A204.1 (cell line): Measurements from ENCODE around the gene IGDCC3.

Experiments used
- FAIRE-seq: peaks from 2 replicates; lab custom pipeline; 2012; peaks lifted over from hg19 to GRCh38; lab: Jason Lieb, UNC

Gene IGDCC3

DNA sequence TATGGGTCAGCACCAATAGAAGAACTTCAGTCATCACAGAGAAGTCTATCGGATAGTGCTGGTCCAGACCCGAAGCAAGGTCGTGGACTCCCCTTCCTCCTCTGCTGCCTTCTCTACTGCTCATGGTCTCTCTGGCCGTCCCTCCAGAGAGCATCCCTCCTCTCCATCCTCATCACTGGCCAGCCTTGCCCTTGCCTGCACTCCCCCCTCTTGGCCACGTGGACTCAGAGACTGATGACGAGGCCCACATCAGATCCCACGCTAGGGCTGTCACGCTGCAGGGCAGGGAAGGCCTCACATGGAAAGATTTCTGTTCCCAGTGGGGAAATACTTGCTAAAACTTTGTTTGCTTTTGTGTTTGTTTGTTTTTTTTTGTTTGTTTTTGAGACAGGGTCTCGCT is 35.3 kb downstream of the IGDCC3 start:
- no peak for FAIRE-seq

DNA sequence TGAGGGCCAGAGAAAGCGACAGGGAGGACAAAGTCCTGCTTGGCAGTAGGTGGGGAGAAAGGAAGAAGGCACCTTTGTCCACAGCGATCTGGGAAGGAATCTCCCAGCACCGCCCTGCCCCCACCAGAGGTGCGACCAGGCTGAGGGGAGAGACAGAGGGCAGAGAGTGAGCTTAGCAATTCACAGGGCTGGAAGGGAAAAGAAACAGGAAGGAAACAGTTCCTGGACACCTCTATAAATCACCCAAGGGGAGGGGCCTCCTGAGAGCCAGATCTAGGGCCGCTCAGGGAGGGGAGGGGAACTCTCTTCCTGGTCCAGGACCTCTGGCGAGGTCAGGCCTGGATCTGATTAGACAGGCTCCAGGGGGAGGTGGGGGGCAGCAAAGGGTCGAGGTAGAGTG is 37.9 kb downstream of the IGDCC3 start:
- no peak for FAIRE-seq

DNA sequence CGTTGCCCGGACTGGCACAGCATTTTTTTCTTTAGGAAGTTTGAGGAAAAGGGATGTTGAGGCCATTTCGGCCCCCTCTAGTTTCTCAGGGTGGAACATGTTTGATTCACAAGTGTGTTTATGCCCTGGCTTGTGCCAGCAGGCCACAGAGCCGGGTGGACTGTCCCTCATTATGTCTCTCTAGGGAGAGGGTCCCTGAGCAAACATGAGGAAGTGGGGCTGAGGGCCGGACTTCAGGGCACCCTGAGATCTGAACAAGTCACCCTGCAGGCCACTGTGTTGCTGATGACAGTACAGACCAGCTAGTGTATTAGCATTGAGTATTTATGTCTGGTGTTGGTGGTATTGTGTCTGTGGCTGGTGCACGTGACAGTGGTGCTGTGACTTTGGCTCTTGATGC is 38.4 kb downstream of the IGDCC3 start:
- FAIRE-seq: no peak

GRCh38 chr15:65338823-65339222 is 39.0 kb downstream of the IGDCC3 start:
- FAIRE-seq: no peak

- no peak for FAIRE-seq
Observed at GRCh38 chr15:65338366-65338765, 39.4 kb downstream of the IGDCC3 start.

DNA sequence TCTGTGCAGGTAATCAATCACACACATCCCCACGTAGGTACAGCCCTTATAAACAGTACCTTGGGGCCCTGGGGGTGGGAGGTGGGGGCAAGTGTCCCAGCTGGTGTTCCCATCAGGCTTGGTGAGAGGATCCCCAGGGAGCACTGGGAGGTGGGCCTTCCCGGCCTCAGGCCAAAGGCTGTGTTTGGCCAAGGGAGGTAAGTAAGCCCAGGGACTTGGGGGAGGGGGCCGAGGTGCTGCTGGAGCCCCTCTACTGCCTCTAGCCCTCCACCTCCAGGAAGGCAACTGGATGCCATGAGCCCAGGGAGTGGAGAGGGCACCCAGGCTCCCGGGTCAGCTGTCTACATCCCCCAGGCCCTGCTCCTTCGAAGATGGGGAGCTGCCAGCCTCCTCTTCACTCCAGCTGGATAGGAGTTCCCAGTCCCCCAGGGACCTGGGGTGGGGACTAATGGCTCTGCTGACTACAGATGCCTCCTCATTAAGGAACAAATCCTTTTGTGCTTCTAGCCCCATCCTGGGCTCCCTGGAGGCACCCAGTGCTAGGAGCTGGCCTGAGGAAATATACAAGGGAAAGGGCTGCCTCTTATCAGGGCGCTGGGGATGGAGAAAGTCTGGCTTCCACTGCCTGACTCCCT is 40.2 kb downstream of the IGDCC3 start:
- FAIRE-seq: no peak

DNA sequence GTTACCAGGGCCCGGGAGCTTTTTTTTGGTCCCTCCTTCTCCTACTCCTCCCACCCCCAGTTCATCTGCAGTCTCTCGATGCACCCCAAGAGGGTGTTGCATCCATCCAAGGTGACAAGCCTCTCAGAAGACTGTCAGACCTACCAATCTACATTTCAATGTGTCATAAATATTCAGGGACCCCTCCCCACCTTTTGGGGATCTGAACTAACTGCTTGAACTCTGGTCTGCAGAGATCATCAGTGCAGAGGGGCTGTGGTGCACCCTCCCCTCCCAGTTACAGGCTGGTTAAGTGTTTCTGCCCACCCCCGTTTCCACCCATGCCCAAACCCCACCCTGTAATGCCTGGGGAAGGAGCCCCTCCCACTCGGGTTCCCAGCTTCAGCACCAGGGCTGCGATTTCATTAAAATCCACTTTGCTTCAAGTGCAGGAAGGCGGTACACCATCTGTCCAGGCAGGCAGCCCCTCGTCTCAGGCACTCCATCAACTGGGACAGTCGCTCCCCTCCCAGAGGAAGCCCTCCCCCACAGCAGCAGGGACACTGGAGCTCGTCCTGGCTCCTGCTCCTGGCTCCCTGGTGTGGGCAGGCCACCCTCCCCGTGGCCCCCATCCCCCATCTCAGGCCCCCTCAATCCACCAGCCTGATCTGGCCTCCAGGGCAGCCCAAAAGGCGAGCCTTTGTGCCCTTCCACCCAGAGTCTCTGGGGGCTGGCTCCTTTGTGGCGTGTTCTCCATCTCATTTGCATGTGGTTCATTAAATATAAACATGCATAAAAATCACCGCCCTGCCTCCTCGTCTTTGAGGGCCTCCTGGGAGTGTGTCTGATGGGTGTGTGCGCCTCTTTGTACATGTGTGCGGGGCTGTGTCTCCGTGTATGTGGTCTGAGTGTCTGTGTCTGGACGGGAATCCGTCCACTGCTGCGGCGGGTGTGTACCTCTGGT is 41.0 kb downstream of the IGDCC3 start:
- no peak for FAIRE-seq

DNA sequence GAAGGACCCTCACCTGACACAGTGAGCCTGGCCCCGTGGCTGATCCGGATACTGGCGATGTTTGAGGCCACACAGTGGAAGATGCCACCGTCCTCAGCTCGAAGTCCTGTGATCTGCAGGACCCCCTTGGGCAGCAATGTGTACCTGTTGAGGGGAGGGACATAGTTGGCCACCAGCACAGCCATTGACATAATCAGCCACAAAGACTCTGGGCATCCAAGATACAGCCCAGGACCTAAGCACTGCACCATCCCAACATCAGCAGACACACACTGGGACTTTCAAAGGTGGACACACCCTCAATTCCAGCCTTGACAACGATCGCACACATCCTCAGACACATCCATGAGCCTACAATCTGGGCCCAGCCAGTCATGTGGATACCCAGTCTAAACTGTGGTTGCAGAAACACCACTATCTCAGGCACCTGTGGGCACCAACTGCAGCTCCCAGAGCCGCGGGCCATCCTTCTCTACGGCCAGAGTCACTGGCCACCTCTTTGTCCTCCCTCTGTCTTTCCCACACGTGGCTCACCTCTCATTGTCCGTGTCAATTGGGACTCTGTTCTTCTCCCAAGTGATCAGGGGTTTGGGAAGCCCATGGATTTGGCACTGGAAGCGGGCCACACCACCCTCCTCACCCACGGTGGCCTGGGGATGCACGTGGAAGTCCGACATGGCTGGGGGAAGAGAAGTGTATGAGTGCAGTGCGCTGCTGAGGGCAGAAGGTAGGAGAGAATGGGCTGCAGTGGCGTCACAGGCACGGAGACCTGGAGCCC is 42.3 kb downstream of the IGDCC3 start:
- FAIRE-seq: no peak

DNA sequence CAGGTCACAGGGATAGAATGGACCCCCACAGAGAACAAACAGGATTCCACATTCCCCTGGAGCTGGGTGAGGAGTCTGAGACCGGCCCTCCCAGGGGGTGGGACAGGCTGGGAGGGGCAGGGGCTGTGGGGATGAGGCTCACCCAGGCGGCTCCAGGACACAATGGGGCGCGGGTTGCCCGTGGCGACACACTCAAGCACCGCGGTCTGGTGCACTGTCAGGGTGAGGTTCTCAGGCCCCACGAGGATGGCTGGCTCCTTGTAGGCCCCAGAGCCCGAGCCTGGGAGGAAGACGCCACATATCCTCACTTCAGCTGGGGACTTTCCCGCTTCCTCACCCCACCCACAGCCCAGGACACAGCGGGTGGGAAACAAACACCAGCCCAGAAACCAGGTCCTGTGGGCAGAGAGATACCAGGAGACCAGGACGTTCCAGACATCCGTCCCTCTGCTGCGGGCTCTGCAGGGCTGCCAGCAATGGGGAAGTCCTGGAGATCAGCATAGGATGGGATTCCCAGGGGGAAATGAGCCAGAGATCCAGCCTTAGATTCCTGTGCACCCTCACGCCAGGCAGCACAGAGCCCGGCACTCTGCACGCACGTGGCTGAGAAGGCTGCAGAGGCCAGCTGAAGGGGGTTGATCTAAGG is 43.1 kb downstream of the IGDCC3 start:
- no peak for FAIRE-seq

DNA sequence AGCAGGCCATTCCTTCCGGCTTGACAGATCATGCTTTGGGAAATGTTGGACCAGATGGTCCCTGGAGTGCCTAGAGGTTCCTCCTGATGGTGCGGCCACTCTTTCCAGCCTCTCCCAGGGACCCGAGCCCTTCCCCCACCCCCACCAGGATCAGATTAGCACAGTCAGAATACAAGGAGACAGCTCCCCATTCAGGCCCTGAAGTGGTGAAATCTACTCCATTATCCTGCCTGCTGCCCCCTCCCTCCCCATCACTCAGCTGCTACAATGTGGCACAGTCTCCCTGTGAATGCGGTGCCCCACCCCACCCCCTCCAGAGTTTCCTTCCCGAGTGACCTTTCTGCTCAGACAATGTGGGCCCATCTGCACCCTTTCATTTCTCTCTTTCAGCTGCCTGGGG is 43.9 kb downstream of the IGDCC3 start:
- FAIRE-seq: no peak

GRCh38 chr15:65333148-65333820 is 44.5 kb downstream of the IGDCC3 start:
- no peak for FAIRE-seq

DNA sequence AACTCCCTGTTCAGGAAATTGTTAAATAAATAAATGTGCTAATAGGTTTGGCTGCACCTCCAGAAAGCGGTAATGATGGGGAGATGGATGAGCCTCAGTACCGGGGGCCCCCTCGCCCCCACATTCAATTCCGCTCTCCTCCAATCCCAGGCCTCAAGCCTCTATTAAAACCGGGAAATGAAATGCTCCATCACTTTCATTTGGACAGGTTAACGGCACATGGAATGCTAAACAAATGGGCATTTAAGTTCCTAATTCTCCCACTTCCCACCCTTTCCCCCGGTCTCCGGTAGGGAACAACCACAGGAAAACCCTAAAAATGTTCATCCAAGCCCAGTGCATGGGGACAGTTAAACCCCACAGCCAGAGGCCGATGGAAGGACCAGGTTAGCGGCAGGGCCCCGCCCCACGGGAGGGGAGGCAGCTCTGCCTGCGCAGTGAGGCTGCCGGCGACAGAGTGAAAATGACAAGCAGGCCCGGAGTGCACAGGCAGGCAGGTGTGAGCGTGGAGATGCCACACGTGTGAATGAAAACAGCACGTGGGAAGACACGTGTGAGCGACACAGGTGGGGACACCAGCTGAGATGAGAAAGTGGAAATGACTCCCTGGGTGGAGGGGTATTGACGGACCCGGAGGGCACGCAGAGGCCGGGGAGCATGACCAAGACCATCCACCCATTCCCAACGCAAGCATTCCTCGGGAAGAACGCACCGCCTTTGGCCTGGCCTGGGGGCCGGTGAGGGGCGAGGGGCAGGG is 45.2 kb downstream of the IGDCC3 start:
- no peak for FAIRE-seq

- no peak for FAIRE-seq
Observed at GRCh38 chr15:65331811-65332210, 46.0 kb downstream of the IGDCC3 start.

- FAIRE-seq: no peak
Observed at GRCh38 chr15:65330934-65331645, 46.7 kb downstream of the IGDCC3 start.

DNA sequence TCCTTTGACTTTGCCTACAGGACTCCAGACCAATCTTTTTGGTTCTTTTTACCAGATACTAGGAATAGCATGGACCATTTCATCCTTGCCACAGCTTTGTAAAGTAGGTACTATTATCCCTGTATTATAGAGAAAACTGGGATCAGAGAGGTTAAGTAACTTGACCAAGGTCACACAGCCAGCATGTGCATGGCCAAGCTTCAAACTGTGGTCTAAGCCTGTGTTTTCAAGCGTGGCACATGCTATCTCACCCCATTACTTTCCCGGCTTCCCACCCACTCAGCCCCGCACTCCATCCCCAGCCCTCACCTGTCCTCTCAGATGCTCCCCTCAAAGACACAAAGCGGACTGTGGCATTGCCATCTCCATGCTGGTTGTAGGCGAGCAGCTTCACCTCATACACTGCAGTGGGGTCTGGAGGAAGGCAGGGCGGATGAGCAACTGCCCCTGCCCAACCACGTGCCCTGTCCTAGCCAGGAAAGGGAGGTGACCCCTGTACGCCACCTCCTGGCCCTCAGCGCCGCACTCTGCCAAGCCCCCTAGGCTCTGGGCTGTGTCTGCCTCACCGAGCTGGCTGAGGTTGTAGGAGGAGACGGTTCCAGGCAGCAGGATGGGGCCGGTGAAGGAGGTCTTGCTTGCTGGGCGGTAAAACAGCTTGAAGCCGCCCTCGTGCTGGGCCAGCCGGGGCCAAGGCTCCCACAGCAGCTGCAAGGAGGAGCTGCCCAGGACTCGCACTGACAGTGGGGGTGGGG is 47.6 kb downstream of the IGDCC3 start:
- FAIRE-seq: no peak

- FAIRE-seq: no peak
Observed at GRCh38 chr15:65329288-65329983, 48.4 kb downstream of the IGDCC3 start.

DNA sequence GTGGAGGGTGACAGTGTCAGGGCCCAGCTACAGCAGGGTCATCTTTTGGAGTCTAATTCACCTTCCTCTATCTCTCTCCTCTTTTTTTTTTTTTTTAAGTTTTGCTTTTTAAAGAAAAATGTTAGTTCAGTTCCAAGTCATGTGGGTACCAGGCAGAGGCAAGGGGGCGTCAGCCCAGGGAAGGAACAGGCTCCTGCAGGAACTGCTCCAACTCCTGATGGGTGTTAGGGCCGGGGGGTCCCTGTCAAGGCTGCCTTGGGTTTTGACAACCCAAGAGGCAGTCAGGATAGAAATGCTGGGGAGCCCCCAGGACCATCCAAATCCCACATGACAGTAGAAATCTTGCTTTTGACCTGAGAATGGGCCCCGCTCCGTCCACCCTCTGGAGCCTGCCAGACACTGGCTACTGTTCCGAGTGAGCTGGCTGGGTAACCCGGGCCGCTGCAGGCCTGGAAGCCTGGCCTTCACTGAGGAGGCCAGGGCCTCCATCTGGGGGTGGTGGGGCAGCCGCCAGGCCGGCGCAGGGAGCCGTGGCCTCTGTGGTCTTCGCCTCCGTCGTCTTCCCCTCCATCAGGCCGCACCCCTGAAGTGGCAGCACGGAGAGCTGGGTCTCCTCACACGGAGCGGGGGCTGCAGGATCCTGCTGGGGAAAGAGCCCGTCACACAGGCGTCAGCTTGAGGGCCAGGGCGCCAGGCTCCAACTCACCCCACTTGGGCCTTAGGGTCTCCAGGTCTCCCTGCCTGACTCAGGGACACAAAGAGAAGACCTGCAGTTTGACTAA is 49.1 kb downstream of the IGDCC3 start:
- FAIRE-seq: no peak
